ENCODE results near the gene PPFIA4. TPM values are rescaled to one million over a fixed set of nuclear protein-coding genes. Genes with fewer than 3 reads are reported as not detected.

Gene PPFIA4
- 0.19 to 0.67 TPM (median 0.51 TPM) in 5 replicates for total RNA-seq (2022; extraction: Qiagen RNA extraction; ENCODE audit: low read depth)

GRCh38 chr1:203026031-203026665 is at the start of gene PPFIA4:
PPFIA4 (plus strand) TSS chr1:203026491; CDS start chr1:203039009, 12,518 bp downstream.

GRCh38 chr1:203006948-203007871 is 19.1 kb upstream of the PPFIA4 start, which contains the start of gene TMEM183A:
TMEM183A (plus strand) TSS chr1:203007374; CDS start chr1:203007466, 92 bp downstream.

DNA sequence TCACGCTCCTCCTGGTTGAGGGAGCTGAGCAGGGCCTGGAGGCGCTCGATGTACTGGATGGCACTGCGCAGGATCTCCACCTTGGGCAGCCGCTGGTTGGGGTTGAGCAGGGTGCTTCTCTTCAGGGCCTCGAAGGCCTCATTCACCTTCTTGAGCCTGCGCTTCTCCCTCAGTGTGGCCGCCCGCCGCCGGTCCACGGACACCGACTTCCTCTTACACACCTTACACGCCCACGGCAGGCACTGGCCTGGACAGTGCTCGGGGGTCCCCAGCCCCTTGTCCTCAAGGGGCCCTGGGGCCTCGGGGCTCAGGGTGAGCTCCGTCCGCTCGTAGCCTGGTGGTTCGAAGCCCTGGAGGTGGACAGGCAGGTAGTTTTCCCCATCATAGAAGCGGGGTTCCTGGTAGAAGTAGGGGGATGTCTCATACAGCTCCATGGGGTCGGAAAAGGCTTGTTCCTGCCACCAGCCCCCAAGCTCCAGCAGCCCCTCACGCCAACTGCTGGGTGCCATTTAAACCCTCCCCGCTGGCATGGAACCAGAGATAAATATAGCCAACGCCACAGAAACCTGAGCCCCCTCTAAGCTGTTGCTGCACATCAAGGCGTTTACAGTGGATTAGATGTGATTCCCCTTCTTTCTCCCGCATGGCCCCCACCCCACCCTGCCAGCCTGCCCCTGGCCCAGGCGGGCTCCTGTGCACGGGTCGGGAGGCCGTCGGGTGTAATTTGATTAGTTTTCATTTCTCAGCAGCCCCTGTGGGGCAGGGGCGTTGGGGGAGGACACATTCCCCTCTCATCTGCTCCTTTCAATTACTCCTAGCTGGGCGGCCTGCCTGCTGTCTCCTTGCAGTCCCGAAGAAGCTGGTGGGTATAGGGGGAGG is 59.5 kb downstream of the PPFIA4 start, which contains the start of gene MYOG:
MYOG (minus strand) TSS at position 485 of the 879 bp plus-strand sequence; CDS start at position 434, 51 bp downstream.

DNA sequence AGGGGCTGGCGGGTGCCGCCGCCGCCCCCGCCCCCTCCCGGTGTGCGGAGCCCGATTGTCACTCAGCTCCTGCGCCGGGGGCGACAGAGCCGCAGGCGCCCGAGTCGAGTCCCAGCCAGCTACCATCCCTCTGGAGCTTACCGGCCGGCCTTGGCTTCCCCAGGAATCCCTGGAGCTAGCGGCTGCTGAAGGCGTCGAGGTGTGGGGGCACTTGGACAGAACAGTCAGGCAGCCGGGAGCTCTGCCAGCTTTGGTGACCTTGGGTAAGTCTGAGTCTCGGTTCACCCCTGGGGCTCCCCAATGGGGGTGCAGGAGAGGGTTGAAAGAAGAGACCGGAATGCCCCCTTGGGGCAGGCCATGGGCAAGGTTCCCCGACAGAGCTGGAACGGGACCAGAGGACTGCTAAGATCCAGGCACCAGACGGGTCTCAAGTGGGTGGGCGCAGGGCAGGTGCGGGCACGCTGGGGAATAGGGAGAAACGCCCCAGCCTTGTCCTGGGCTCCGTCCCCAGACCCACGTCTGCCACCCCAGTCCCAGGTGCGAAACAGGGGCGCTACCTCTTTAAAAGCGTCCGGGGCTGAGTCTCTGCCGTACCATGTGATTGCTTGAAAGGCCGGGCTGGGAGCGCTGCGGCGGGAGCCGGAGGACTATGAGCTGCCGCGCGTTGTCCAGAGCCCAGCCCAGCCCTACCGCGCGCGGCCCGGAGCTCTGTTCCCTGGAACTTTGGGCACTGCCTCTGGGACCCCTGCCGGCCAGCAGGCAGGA is 101.6 kb downstream of the PPFIA4 start, which contains the start of gene ADORA1:
ADORA1 (plus strand) TSS at position 61 of the 765 bp plus-strand sequence. CDS start 1,116 bp downstream, outside the sequence.

Other genes starting within 250 kb of the PPFIA4 start
- 13.1 to 17.1 TPM (median 16.3 TPM) in 5 replicates for gene KDM5B, start 218.1 kb upstream of the PPFIA4 start, total RNA-seq (2022; extraction: Qiagen RNA extraction; ENCODE audit: low read depth)
- gene PCAT6, start 215.5 kb upstream of the PPFIA4 start, total RNA-seq (2022; extraction: Qiagen RNA extraction; ENCODE audit: low read depth), result 2.8 to 4.5 TPM (median 3.1 TPM) in 5 replicates
- gene RABIF, start 137.3 kb upstream of the PPFIA4 start, total RNA-seq (2022; extraction: Qiagen RNA extraction; ENCODE audit: low read depth), result 14.0 to 14.8 TPM (median 14.2 TPM) in 5 replicates
- 15.3 to 18.4 TPM (median 16.7 TPM) in 5 replicates for gene KLHL12, start 99.3 kb upstream of the PPFIA4 start, total RNA-seq (2022; extraction: Qiagen RNA extraction; ENCODE audit: low read depth)
- gene ADIPOR1, start 68.2 kb upstream of the PPFIA4 start, total RNA-seq (2022; extraction: Qiagen RNA extraction; ENCODE audit: low read depth), result 59.5 to 67.0 TPM (median 64.1 TPM) in 5 replicates
- gene CYB5R1, start 59.2 kb upstream of the PPFIA4 start, total RNA-seq (2022; extraction: Qiagen RNA extraction; ENCODE audit: low read depth), result 21.2 to 22.9 TPM (median 21.5 TPM) in 5 replicates
- 46.8 to 52.1 TPM (median 49.3 TPM) in 5 replicates for gene TMEM183A, start 19.1 kb upstream of the PPFIA4 start, total RNA-seq (2022; extraction: Qiagen RNA extraction; ENCODE audit: low read depth)
- gene MYOG, start 59.5 kb downstream of the PPFIA4 start, total RNA-seq (2022; extraction: Qiagen RNA extraction; ENCODE audit: low read depth), result not detected in 5 replicates
- gene ADORA1, start 101.2 kb downstream of the PPFIA4 start, total RNA-seq (2022; extraction: Qiagen RNA extraction; ENCODE audit: low read depth), result 0.73 to 1.3 TPM (median 1.2 TPM) in 5 replicates
- not detected in 5 replicates for gene MYBPH, start 149.3 kb downstream of the PPFIA4 start, total RNA-seq (2022; extraction: Qiagen RNA extraction; ENCODE audit: low read depth)
- not detected in 5 replicates for gene CHI3L1, start 160.2 kb downstream of the PPFIA4 start, total RNA-seq (2022; extraction: Qiagen RNA extraction; ENCODE audit: low read depth)
- not detected in 5 replicates for gene CHIT1, start 203.2 kb downstream of the PPFIA4 start, total RNA-seq (2022; extraction: Qiagen RNA extraction; ENCODE audit: low read depth)

Measured in A549 treated with RU486 at 1 μM for 4 hours (cell line).